Ovary (tissue), 9 donors: ENCODE results near the gene TBCD. TPM values are rescaled to one million over a fixed set of nuclear protein-coding genes. Genes with fewer than 3 reads are reported as not detected.
A peak's percentile ranks its signal among the peaks of the same experiment; 100 is the strongest.

Experiments
- DNase-seq, 5 donors: peaks; one replicate each; pipeline ENCODE4 v3.0.0-alpha.2; 2019 to 2020
- H3K27ac ChIP-seq, 2 donors: fragments of 200-600 bp; one replicate each; pipeline versions ENCODE4 v1.5.1 to v1.8.0; 2019 to 2022
- H3K27me3 ChIP-seq: fragments of 200-600 bp; one replicate; pipeline ENCODE4 v1.8.0; 2022
- H3K36me3 ChIP-seq: fragments of 200-600 bp; sonication (generic); one replicate; pipeline ENCODE4 v1.5.1; 2019
- H3K4me1 ChIP-seq: one replicate; pipeline ENCODE4 v1.8.1; 2013; ENCODE audit warnings: mild to moderate bottlenecking, moderate library complexity; ENCODE audit not compliant: insufficient read depth
- H3K4me3 ChIP-seq: fragments of 200-600 bp; sonication (generic); one replicate; pipeline ENCODE4 v1.5.1; 2017
- H3K9me3 ChIP-seq, 2 donors: fragments of 200-600 bp in 1 of 2; sonication (generic) in 1 of 2; one replicate each; pipeline versions ENCODE4 v1.5.1 to v1.8.1; 2013 to 2019; ENCODE audit warnings: mild to moderate bottlenecking in 1 of 2, moderate library complexity in 1 of 2
- EP300 ChIP-seq: sonication (generic); formaldehyde crosslinking; IDR thresholded peaks from one replicate; pipeline ENCODE4 v1.6.1; 2017; ENCODE audit warnings: antibody characterized with exemption
- POLR2A ChIP-seq: fragments of 450-650 bp; IDR thresholded peaks from one replicate; pipeline ENCODE4 v1.6.1; 2017; ENCODE audit warnings: antibody characterized with exemption, mild to moderate bottlenecking, moderate library complexity
- WGBS, 3 donors: extraction: QIAGEN DNeasy Blood & Tissue Kit in 1 of 3; methylation state at CpG; one replicate each; pipeline versions ENCODE4 v1.1.5 to v1.1.7; 2013 to 2017; 5-methylcytosine and 5-hydroxymethylcytosine counted together
- intact Hi-C, 4 donors: fragments of 100-400 bp; cut with DNase I; formaldehyde crosslinking; loops; one replicate each; pipeline versions ENCODE4 v1.11.0 to v1.15.1; 2022 to 2023
- polyA plus RNA-seq, 2 donors: library from polyadenylated mRNA; stranded (reverse); fragments of 200-250 nt in 1 of 2; fragments of 350-450 nt in 1 of 2; fragmentation: Illumina TruSeq in 1 of 2; extraction: RNeasy Lipid Tissue Mini Kit (QIAGEN cat#74804) in 1 of 2; gene quantifications; one replicate each; pipeline ENCODE4 v1.2.3, GENCODE V29; 2013 to 2014
- total RNA-seq, 7 donors: library from RNA; depleted of rRNA in 2 of 7; stranded (reverse); fragments of >200 nt in 2 of 7; fragmentation: NEBNext Ultra II Directional in 3 of 7; extraction: Animal tissue kit (Norgen Biotek cat#: 25700) in 3 of 7; gene quantifications; one replicate each; pipeline versions ENCODE4 v1.1.0 to v1.2.4, GENCODE V29; 2016 to 2023
- TF ChIP-seq, protein P1 (sequence below), 3 donors: fragments of 450-650 bp in 2 of 3; fragments of 200-600 bp in 1 of 3; IDR thresholded peaks; one replicate each; pipeline versions ENCODE4 v1.5.1 to v1.8.0; 2016 to 2022; ENCODE audit warnings: antibody characterized with exemption in 3 of 3, mild to moderate bottlenecking in 1 of 3
- donor health status: DM: no; HTN: no; CAD: no; lungs with moderate emphysema.
- donor health status: DM: no; HTN: no; CAD: no.
- donor health status: Bipolar disorder and iron deficiency.
- donor health status: DM: yes; HTN: yes; CAD: no.
- donor health status: DM: no; HTN: no; CAD: no.
- donor health status: DM: yes; HTN: yes; CAD: no.

Gene TBCD
- total and polyA plus RNA-seq, 9 donors = 29.2 to 88.3 (median 59.2) TPM

DNA sequence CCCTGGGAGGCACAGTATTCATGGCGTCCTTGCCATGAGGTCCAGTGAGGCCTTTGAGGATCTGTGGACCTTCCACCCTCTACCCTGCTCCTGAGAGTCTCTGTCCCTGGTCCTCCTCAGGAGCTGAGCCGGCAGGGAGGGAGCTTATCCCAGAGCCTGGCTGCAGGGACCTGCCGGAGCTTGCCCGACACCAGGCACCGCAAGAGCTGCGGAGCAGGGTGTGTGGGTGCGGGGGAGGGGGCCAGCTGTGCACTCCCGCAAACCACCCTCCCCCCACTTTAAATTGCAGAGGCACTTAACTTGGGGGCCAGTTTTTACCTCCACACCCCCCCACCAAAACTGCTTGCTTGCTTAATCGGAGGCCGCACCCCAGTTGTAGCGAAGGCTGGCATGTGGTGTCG is 88.6 kb downstream of the TBCD start:
- TF ChIP-seq, protein P1, sequence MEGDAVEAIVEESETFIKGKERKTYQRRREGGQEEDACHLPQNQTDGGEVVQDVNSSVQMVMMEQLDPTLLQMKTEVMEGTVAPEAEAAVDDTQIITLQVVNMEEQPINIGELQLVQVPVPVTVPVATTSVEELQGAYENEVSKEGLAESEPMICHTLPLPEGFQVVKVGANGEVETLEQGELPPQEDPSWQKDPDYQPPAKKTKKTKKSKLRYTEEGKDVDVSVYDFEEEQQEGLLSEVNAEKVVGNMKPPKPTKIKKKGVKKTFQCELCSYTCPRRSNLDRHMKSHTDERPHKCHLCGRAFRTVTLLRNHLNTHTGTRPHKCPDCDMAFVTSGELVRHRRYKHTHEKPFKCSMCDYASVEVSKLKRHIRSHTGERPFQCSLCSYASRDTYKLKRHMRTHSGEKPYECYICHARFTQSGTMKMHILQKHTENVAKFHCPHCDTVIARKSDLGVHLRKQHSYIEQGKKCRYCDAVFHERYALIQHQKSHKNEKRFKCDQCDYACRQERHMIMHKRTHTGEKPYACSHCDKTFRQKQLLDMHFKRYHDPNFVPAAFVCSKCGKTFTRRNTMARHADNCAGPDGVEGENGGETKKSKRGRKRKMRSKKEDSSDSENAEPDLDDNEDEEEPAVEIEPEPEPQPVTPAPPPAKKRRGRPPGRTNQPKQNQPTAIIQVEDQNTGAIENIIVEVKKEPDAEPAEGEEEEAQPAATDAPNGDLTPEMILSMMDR (IDR thresholded peaks at IDR 0.05) = no peak
- TF ChIP-seq POLR2A = no peak
- TF ChIP-seq EP300 = no peak
- no peak overlapping the region for H3K4me3 ChIP-seq
- WGBS, 3 donors = 92 to 99% (median 92%) methylated on average over 11 to 12 of the region's 12 CpGs
- H3K27me3 ChIP-seq = no peaks in the 10 kb centered on the region
- H3K4me1 ChIP-seq = peaks cover 3% of the 10 kb centered on the region
- H3K9me3 ChIP-seq = no peaks in the 10 kb centered on the region
- intact Hi-C loops = no loop called here
- DNase-seq = peak in 2 of 5 donors; percentile 13 to 26
- H3K27ac ChIP-seq = no peak overlapping the region
- no peaks in the 10 kb centered on the region for H3K36me3 ChIP-seq

DNA sequence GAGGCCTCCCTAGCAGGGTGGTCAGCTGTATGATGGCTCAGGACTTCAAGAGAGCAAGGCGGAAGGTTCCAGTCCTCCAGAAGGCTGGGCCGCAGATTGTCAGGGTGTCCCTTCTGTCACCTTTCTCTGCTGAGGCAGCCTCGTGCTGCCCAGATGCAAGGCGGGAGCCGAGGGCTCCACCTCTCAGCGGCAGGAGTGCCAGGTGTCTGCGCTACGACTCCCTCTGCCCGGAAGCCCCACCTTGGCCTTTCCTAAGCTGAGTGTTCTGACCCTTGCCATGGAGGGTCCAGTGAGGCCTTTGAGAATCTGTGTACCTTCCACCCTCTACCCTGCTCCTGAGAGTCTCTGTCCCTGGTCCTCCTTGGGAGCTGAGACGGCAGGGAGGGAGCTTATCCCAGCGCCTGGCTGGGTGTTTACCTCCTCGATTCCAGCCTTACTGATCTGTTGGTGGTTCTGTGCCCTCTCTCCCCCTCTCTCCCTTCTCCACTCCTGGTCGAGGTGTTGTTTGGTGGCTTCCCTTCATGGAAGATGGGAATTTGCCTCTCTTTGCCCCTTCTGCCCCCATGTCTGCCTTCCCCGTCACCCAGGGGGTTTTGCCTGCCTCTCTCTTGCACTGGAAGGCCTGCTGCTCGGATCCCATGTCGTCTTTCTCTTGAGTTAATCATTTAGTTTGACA is 90.2 kb downstream of the TBCD start:
- intact Hi-C loops = no loop called here
- 86 to 91% (median 91%) methylated on average over 16 of the region's 16 CpGs for WGBS, 3 donors

DNA sequence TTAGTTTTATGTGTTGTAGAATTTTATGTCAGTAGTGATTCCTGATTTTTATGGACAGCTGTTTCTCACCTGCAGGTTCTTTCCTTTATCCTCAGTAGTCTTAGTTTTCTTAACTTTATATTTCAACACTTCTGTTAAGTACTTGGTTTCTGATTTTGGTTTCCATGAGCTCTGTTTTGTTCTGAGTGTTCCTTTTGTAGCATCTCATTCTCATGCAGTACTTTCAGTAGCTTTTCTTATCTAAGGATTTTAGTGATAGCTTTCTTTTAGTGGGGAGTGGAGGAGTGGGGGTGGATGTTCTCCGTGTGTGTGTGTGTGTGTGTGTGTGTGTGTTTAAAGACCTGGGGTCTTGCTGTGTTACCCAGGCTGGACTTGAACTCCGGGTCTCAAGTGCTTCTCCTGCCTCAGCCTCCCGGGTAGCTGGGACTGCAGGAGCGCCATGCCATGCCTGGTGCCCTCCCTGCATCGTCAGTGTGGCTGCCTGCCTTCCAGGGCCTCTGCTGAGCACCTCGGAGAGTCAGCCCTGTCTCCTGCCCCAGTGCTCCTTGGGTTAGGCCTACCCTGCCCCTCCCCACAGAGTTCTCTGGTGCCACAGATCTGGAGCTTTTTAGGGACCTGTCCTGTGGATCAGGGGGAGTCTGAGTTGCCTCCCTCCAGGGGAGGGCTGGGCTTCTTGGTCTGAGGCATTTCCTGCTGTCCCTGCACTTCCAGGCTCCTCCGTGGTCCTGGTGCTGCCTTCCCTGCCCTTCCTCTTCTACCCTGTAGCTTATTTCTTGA is 92.2 kb downstream of the TBCD start:
- Histone ChIP-seq H3K27me3 (no peaks in the 10 kb centered on the region), H3K36me3 (no peaks in the 10 kb centered on the region), H3K4me3 (no peak overlapping the region), H3K27ac (no peak overlapping the region), H3K4me1 (no peaks in the 10 kb centered on the region), H3K9me3 (no peaks in the 10 kb centered on the region)
- intact Hi-C loops = no loop called here
- TF ChIP-seq, protein P1 (IDR thresholded peaks at IDR 0.05) = no peak
- TF ChIP-seq POLR2A (no peak), EP300 (no peak)
- WGBS, 3 donors = 64 to 69% (median 65%) methylated on average over 4 to 7 of the region's 7 CpGs
- peak in 1 of 5 donors; percentile 21 for DNase-seq

More for the DNA sequence above, 90.2 kb downstream of the TBCD start:
- H3K9me3 ChIP-seq = no peaks in the 10 kb centered on the region
- H3K4me1 ChIP-seq = peaks cover 3% of the 10 kb centered on the region
- TF ChIP-seq POLR2A = no peak
- no peak for TF ChIP-seq EP300
- TF ChIP-seq, protein P1 (IDR thresholded peaks at IDR 0.05) = no peak
- H3K27ac ChIP-seq = no peak overlapping the region
- H3K36me3 ChIP-seq = no peaks in the 10 kb centered on the region
- peak in 2 of 5 donors; percentile 11 to 19 for DNase-seq
- no peaks in the 10 kb centered on the region for H3K27me3 ChIP-seq
- H3K4me3 ChIP-seq = no peak overlapping the region

DNA sequence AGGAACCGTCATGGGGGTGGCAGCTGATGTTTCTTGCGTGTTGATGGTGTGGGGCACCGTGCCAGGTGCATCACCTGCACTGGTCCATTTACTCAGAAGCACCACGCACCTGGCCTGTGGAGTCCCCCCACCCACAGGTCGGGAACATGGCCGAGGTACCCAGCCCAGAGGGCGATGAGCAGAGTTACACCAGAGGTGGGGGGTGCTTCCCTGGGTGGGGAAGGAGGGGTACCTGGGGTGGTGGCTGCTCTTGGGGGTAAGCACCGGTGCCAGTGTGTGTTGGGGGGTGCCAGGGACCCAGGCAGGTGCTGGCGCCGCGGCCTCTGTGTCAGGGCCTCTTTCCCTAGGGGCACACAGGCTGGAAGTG is 92.9 kb downstream of the TBCD start:
- 84 to 85% (median 84%) methylated on average over 11 of the region's 11 CpGs for WGBS, 3 donors
- Histone ChIP-seq H3K9me3 (no peaks in the 10 kb centered on the region), H3K36me3 (no peaks in the 10 kb centered on the region), H3K4me1 (peaks cover 1% of the 10 kb centered on the region), H3K4me3 (no peak overlapping the region), H3K27ac (no peak overlapping the region), H3K27me3 (no peaks in the 10 kb centered on the region)
- no peak for DNase-seq
- intact Hi-C loops = no loop called here
- TF ChIP-seq POLR2A = no peak
- TF ChIP-seq, protein P1 (IDR thresholded peaks at IDR 0.05) = no peak
- no peak for TF ChIP-seq EP300
